K562 (cell line): ENCODE results near the gene SH3BP5L. TPM values are rescaled to one million over a fixed set of nuclear protein-coding genes. Genes with fewer than 3 reads are reported as not detected.

ENCODE experiments used
- KAT8 ChIP-seq: fragments of 450-650 bp; IDR thresholded peaks from 2 replicates; pipeline ENCODE4 v1.6.1; 2016; ENCODE audit warnings: low read depth, mild to moderate bottlenecking
- KDM5B ChIP-seq: fragments of 200-600 bp; sonication (generic); IDR thresholded peaks from 2 replicates; pipeline ENCODE4 v1.6.1; 2012; ENCODE audit warnings: low read depth, mild to moderate bottlenecking, moderate library complexity, low read length, control low read depth, inconsistent platforms; ENCODE audit not compliant: insufficient replicate concordance
- L3MBTL2 ChIP-seq: fragments of 450-650 bp; IDR thresholded peaks from 2 replicates; pipeline ENCODE4 v1.6.1; 2016; ENCODE audit warnings: mild to moderate bottlenecking, moderate library complexity
- POLR2AphosphoS2 ChIP-seq: IDR thresholded peaks from 2 replicates; pipeline ENCODE4 v1.6.1; 2012; ENCODE audit warnings: low read length, improper control_type of control experiment
- RBM17 ChIP-seq: fragments of 200-400 bp; formaldehyde crosslinking; IDR thresholded peaks from 2 replicates; pipeline ENCODE4 v1.6.1; 2017; ENCODE audit warnings: low read depth, mild to moderate bottlenecking, low read length, borderline replicate concordance
- SMARCA5 ChIP-seq: fragments of 450-650 bp; IDR thresholded peaks from 2 replicates; pipeline ENCODE4 v1.6.1; 2016
- YY1 ChIP-seq, 3 experiments: IDR thresholded peaks; 2 replicates each; pipeline ENCODE4 v1.6.1; 2011; ENCODE audit warnings: low read length in 2 of 3, mild to moderate bottlenecking in 2 of 3, moderate library complexity in 2 of 3, borderline replicate concordance in 1 of 3, control low read depth in 1 of 3, low read depth in 1 of 3; ENCODE audit not compliant: insufficient read depth in 3 of 3, insufficient replicate concordance in 2 of 3, control insufficient read depth in 1 of 3, insufficient read length in 1 of 3; ENCODE audit errors: extremely low read depth in 1 of 3
- ZBTB7A ChIP-seq: IDR thresholded peaks from 2 replicates; pipeline ENCODE4 v1.6.1; 2011; ENCODE audit warnings: low read depth, mild to moderate bottlenecking, low read length, moderate library complexity, borderline replicate concordance; ENCODE audit not compliant: control insufficient read depth
- ZNF445 ChIP-seq: fragments of 250-450 bp; sonication (Bioruptor Pico); IDR thresholded peaks from 2 replicates; pipeline ENCODE4 v1.4.0; 2020; ENCODE audit warnings: low read depth, mild to moderate bottlenecking, moderate library complexity
- polyA plus RNA-seq, 8 experiments: library from polyadenylated mRNA; depleted of rRNA in 4 of 8; stranded (reverse) in 5 of 8; unstranded in 3 of 8; fragments of >200 nt; fragmentation: Nextera tagmentation in 2 of 8; fragmentation: Illumina TruSeq in 1 of 8; extraction: Ambion mirVana in 2 of 8; extraction: Trizol in 1 of 8; gene quantifications; 2 replicates each; pipeline versions ENCODE4 v1.2.1 to v1.2.3, GENCODE V29; 2011 to 2014; ENCODE audit warnings: inconsistent platforms in 1 of 8, missing spikeins in 1 of 8
- total RNA-seq, 7 experiments: library from RNA; depleted of rRNA in 6 of 7; stranded (reverse); fragments of >200 nt in 6 of 7; fragmentation: Illumina TruSeq in 2 of 7; extraction: Trizol in 2 of 7; gene quantifications; 2 replicates each; pipeline versions ENCODE4 v1.2.1 to v1.2.3, GENCODE V29; 2011 to 2021; ENCODE audit warnings: low replicate concordance in 1 of 7
- TF ChIP-seq, protein P1 (sequence below): sonication (generic); formaldehyde crosslinking; IDR thresholded peaks from 2 replicates; pipeline ENCODE4 v1.8.0; 2022; ENCODE audit warnings: mild to moderate bottlenecking, missing genetic modification reagents
- TF ChIP-seq, protein P2 (sequence below): fragments of 450-650 bp; IDR thresholded peaks from 2 replicates; pipeline ENCODE4 v1.6.1; 2016; ENCODE audit warnings: missing biosample characterization, missing genetic modification characterization
- TF ChIP-seq, protein P3 (sequence below): fragments of 250-450 bp; sonication (Bioruptor Pico); IDR thresholded peaks from 2 replicates; pipeline ENCODE4 v1.5.0; 2021; ENCODE audit warnings: mild to moderate bottlenecking, borderline replicate concordance
- TF ChIP-seq, protein P4 (sequence below): fragments of 450-650 bp; formaldehyde crosslinking; IDR thresholded peaks from 2 replicates; pipeline ENCODE4 v1.4.0; 2020; ENCODE audit warnings: mild to moderate bottlenecking, moderate library complexity
- TF ChIP-seq, protein P5 (sequence below): fragments of 450-650 bp; formaldehyde crosslinking; IDR thresholded peaks from 2 replicates; pipeline ENCODE4 v1.4.0; 2020; ENCODE audit warnings: mild to moderate bottlenecking, moderate library complexity

SH3BP5L gene
- total and polyA plus RNA-seq, 9 of the 15 experiments (the other 6 are each of a cell fraction or from before 2014, with no cell fraction given), result 1.9 to 26.5 (median 15.8) TPM

DNA sequence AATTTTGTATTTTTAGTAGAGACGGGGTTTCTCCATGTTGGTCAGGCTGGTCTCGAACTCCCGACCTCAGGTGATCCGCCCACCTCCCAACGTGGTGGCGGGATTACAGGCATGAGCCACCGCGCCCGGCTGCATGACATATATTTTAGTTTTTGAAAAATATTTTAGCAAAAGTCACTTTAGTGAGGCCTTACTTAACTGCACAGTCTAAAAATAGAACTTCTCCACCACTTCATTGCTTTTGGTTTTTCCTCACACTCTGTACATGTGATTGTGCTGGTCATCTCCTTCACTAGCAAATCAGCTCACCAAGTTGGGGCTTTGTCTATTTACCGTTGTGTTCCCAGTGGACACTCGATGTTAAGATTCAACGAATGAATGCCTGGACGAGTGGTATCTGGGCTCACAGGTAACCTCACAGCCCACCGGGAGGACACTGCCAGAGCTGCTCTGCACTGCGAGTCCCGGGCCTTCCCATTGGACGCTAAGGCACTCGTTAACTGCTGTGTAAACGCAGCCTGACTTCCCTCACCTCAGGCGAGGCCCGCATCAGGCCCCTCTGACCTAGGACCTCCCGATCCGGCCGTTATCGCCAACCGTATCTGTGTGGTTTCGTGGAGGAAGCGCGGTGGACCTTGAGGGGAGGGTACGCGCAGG, 47.2 kb upstream of the SH3BP5L start (continued):
- TF ChIP-seq, protein P1, sequence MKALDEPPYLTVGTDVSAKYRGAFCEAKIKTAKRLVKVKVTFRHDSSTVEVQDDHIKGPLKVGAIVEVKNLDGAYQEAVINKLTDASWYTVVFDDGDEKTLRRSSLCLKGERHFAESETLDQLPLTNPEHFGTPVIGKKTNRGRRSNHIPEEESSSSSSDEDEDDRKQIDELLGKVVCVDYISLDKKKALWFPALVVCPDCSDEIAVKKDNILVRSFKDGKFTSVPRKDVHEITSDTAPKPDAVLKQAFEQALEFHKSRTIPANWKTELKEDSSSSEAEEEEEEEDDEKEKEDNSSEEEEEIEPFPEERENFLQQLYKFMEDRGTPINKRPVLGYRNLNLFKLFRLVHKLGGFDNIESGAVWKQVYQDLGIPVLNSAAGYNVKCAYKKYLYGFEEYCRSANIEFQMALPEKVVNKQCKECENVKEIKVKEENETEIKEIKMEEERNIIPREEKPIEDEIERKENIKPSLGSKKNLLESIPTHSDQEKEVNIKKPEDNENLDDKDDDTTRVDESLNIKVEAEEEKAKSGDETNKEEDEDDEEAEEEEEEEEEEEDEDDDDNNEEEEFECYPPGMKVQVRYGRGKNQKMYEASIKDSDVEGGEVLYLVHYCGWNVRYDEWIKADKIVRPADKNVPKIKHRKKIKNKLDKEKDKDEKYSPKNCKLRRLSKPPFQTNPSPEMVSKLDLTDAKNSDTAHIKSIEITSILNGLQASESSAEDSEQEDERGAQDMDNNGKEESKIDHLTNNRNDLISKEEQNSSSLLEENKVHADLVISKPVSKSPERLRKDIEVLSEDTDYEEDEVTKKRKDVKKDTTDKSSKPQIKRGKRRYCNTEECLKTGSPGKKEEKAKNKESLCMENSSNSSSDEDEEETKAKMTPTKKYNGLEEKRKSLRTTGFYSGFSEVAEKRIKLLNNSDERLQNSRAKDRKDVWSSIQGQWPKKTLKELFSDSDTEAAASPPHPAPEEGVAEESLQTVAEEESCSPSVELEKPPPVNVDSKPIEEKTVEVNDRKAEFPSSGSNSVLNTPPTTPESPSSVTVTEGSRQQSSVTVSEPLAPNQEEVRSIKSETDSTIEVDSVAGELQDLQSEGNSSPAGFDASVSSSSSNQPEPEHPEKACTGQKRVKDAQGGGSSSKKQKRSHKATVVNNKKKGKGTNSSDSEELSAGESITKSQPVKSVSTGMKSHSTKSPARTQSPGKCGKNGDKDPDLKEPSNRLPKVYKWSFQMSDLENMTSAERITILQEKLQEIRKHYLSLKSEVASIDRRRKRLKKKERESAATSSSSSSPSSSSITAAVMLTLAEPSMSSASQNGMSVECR (CRISPR knock-in tag), result peak; percentile 76; the same call in 1 of the 2 replicates
- no peak for TF ChIP-seq ZNF445 (CRISPR knock-in tag)
- TF ChIP-seq ZBTB7A, result peak; percentile 66; the same call in 1 of the 2 replicates
- TF ChIP-seq KDM5B, result peak; percentile 42
- TF ChIP-seq, protein P2, sequence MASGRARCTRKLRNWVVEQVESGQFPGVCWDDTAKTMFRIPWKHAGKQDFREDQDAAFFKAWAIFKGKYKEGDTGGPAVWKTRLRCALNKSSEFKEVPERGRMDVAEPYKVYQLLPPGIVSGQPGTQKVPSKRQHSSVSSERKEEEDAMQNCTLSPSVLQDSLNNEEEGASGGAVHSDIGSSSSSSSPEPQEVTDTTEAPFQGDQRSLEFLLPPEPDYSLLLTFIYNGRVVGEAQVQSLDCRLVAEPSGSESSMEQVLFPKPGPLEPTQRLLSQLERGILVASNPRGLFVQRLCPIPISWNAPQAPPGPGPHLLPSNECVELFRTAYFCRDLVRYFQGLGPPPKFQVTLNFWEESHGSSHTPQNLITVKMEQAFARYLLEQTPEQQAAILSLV (tag), result no peak
- TF ChIP-seq, protein P3, sequence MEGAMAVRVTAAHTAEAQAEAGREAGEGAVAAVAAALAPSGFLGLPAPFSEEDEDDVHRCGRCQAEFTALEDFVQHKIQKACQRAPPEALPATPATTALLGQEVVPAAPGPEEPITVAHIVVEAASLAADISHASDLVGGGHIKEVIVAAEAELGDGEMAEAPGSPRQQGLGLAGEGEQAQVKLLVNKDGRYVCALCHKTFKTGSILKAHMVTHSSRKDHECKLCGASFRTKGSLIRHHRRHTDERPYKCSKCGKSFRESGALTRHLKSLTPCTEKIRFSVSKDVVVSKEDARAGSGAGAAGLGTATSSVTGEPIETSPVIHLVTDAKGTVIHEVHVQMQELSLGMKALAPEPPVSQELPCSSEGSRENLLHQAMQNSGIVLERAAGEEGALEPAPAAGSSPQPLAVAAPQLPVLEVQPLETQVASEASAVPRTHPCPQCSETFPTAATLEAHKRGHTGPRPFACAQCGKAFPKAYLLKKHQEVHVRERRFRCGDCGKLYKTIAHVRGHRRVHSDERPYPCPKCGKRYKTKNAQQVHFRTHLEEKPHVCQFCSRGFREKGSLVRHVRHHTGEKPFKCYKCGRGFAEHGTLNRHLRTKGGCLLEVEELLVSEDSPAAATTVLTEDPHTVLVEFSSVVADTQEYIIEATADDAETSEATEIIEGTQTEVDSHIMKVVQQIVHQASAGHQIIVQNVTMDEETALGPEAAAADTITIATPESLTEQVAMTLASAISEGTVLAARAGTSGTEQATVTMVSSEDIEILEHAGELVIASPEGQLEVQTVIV (CRISPR knock-in tag), result no peak
- no peak for TF ChIP-seq KAT8
- TF ChIP-seq SMARCA5, result no peak
- TF ChIP-seq RBM17, result no peak
- TF ChIP-seq YY1 (IDR thresholded peaks at IDR 0.05; ENCODE audit: borderline replicate concordance in 1 of 3, control insufficient read depth in 1 of 3, extremely low read depth in 1 of 3, insufficient read depth in 3 of 3, insufficient read length in 1 of 3, insufficient replicate concordance in 2 of 3, low read depth in 1 of 3, low read length in 2 of 3), result peak in 1 of 3 experiments; percentile 19
- TF ChIP-seq, protein P4, sequence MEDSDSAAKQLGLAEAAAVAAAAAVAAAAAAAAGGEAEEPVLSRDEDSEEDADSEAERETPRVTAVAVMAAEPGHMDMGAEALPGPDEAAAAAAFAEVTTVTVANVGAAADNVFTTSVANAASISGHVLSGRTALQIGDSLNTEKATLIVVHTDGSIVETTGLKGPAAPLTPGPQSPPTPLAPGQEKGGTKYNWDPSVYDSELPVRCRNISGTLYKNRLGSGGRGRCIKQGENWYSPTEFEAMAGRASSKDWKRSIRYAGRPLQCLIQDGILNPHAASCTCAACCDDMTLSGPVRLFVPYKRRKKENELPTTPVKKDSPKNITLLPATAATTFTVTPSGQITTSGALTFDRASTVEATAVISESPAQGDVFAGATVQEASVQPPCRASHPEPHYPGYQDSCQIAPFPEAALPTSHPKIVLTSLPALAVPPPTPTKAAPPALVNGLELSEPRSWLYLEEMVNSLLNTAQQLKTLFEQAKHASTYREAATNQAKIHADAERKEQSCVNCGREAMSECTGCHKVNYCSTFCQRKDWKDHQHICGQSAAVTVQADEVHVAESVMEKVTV (CRISPR knock-in tag), result no peak
- peak; percentile 71 for TF ChIP-seq L3MBTL2
- TF ChIP-seq, protein P5, sequence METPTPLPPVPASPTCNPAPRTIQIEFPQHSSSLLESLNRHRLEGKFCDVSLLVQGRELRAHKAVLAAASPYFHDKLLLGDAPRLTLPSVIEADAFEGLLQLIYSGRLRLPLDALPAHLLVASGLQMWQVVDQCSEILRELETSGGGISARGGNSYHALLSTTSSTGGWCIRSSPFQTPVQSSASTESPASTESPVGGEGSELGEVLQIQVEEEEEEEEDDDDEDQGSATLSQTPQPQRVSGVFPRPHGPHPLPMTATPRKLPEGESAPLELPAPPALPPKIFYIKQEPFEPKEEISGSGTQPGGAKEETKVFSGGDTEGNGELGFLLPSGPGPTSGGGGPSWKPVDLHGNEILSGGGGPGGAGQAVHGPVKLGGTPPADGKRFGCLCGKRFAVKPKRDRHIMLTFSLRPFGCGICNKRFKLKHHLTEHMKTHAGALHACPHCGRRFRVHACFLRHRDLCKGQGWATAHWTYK, result no peak
- no peak for TF ChIP-seq POLR2AphosphoS2
